ENCODE results near the gene NPBWR2.

The NPBWR2 gene, protein sequence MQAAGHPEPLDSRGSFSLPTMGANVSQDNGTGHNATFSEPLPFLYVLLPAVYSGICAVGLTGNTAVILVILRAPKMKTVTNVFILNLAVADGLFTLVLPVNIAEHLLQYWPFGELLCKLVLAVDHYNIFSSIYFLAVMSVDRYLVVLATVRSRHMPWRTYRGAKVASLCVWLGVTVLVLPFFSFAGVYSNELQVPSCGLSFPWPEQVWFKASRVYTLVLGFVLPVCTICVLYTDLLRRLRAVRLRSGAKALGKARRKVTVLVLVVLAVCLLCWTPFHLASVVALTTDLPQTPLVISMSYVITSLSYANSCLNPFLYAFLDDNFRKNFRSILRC

GRCh38 chr20:64106981-64107735, at the start of gene NPBWR2:
Gene NPBWR2 (minus strand): TSS chr20:64107565. CDS start chr20:64106831, 734 bp downstream.
- DNase-seq: no peak

- no peak for DNase-seq
These were observed 48.9 kb upstream of the NPBWR2 start for GRCh38 chr20:64156136-64156885.

- no peak for DNase-seq
These were observed 48.1 kb upstream of the NPBWR2 start for GRCh38 chr20:64155258-64156135.

DNA sequence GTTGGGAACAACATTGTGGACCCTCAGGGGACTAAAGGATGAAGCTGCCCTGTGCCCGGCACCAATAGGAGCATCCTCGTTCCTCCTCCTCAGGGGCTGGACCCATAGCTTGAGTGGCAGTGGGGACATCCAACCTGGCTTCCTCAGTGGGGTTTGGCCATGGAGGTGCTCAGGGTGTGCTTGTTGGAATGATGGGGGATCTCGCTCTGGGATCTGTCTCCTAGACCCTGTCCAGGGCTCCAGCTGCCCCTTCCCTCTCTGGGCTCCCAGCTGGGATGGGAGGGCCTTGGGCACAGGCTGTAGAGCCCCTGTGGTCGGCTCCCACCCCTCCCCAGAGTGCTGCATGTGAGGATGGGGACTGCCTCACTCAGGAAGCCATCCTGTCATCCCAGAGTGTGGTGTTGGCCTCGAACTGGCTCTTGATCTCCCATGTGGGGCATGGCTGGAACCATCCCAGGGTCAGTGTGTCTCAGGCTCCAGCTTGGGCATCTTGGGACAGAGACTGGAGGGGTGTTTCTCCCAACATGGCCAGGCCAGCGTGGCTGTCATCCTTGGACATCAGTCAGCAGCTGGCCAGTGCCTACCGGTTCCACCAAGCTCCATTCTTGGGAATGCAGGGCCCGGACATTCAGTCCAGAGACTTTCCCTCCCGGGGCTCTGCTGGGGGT, 47.4 kb upstream of the NPBWR2 start:
- DNase-seq: no peak

GRCh38 chr20:64153861-64154589, 46.7 kb upstream of the NPBWR2 start:
- DNase-seq: no peak

GRCh38 chr20:64153410-64153809, 46.0 kb upstream of the NPBWR2 start:
- no peak for DNase-seq

DNA sequence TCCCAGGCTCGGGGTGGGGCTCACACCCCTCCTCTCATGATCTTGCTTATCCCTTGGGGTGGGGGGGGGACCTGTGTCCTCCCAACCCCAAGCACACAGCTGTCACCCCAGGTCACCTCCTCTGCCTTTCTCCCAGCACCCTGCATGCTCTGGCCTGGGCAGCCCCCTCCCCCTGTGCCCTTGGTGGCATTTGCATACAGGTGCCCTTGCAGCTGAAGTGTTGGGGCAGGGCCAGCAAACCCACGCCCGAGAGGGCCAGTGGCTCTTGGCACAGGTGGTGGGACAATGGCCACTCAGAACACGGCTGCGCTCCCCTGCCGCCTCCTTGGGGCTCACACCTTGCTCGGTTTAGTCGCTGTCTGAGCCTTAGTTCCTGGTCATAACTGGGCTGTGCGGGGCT, 45.5 kb upstream of the NPBWR2 start:
- no peak for DNase-seq

GRCh38 chr20:64151633-64152530, 44.5 kb upstream of the NPBWR2 start:
- DNase-seq: no peak

- DNase-seq: no peak
These were observed 43.6 kb upstream of the NPBWR2 start for GRCh38 chr20:64150756-64151632.

DNA sequence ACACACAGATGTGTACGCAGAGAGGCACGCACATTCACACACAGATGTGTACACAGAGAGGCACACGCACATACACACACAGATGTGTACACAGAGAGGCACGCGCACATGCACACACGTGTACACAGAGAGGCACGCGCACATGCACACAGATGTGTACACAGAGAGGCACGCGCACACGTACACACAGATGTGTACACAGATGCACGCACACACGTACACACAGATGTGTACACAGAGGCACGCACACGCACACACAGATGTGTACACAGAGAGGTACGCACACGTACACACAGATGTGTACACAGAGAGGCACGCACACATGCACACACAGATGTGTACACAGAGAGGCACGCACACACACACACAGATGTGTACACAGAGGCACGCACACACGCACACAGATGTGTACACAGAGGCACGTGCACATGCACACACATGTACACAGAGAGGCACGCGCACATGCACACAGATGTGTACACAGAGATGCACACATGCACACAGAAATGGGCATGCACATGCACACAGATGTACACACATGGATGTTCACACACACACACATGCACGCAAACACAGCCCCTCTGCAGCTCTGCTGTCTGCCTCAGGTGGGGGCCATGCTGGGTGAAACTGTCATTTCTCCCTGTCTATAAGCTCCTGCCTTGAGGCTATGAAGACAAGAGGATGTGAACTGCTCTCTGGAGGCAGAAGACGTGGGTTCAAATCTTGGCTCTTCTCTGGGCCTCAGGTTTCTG, 42.6 kb upstream of the NPBWR2 start:
- DNase-seq: no peak

DNA sequence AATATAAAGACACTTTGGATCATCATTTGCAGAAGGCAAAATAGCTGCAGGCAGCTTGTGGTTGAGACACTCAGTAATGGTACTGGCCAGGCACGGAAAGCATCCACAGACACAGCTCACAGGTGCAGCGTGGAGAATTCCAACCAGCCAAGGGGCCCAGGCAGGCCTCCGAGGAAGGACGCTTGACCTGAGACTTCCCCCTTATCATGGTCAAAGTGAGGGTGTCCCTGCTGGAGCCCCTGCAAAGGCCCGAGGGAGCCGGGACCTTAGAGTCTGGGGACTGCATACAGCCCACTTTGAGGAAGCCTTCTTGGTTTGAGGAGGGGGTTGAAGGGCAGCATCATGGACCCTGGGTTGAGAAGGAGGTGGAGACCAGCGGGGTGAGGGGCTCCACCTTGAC, 41.8 kb upstream of the NPBWR2 start:
- no peak for DNase-seq

DNA sequence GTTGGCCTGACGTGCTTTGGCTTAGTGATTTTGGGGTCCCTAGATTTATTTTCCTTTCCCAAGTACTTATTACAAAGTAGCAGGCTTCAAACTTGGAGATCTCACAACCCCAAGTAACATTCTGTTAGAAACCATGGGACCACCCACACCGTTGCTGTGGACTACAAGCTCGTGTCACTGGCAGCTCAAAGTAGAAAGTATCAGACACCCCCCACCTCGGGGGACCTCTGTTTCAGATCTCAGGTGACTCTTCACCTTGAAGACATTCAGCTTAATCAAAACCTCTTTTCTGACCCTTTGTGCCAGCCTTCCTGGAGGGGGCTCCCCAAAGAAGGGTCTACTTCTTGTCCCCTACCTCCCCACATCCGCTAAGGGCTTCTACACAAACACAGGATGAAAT, 41.2 kb upstream of the NPBWR2 start:
- no peak for DNase-seq

DNA sequence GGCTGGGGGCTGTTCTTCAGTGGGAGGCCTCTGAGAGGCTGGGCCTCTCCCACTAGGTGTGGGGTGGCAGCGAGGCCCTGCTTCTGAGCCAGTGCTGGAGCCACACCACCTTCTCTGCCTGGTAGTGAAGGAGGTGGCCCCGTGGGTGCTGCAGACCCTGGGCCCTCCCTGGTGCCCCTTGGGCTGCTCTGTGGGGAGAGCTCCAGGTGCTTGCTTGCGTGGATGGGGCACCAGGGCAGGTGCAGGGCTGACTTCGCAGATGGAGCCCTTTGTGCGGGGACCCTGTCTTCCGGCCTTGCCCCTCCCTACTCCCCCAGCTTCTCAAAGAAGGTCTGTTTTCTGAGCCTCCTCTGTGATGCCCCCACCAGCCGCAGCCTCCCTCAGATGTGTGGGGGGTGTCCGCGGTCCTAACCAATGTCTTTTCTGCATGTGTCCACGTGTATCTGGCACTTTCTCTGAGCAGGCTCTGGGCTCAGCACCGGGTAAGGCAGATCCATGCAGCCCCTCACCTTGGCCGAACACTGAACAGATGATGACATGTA, 39.6 kb upstream of the NPBWR2 start:
- no peak for DNase-seq

GRCh38 chr20:64146301-64146935, 39.1 kb upstream of the NPBWR2 start:
- no peak for DNase-seq

GRCh38 chr20:64145458-64146300, 38.3 kb upstream of the NPBWR2 start:
- no peak for DNase-seq

DNA sequence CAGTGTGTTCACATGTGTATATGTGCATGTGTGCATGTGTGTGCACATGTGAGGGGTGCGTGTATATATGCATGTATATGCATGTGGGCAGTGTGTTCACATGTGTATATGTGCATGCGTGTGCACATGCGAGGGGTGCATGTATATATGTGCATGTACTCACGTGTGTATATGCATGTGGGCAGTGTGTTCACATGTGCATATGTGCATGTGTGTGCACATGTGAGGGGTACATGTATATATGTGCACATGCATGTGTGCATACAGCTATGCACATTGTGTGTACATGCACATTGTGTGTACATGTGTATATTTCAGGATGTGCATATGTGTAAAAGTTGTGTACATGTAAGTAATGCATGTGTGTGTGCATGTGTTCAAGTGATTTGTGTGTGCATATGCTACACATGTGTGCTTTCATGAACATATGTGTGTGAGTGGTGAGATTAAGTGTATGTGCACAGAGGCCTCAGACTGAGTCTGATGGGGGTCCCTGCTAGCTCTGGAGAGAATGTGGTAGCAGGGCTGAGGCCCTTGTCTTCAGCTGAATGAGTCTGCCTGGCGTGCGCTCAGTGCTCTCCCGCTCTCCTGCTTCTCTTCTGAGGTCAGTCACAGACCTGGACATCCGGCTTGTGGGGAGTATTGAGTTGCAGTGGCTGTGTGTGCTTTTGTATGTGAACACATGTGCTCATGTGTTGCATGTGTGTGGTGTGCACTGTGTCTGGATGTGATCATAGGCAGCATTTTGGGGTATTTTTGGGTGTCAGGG, 37.0 kb upstream of the NPBWR2 start:
- DNase-seq: no peak

All from MV-4-11 (cell line).